HCT116 (cell line): Measurements from ENCODE around the gene SYCE3. TPM values are rescaled to one million over a fixed set of nuclear protein-coding genes. Genes with fewer than 3 reads are reported as not detected.

Experiments
- ATAC-seq: fragments of 200-7000 bp; cut with Tn5 transposase; 2 replicates; pipeline ENCODE4 v1.9.1; 2020; ENCODE audit warnings: mild to moderate bottlenecking, moderate library complexity
- BruUV-seq: library from RNA; stranded (reverse); fragments of 400-500 nt; replicated peaks from 2 replicates; lab custom pipeline; 2021; lab: Mats Ljungman, UMichigan
- CTCF ChIA-PET: fragments of 300-600 bp; sonication (Branson Sonifier 250); formaldehyde crosslinking; loops from one replicate; lab custom pipeline; 2021; ENCODE audit warnings: antibody characterized with exemption; lab: Charles Lee
- POLR2A ChIA-PET: fragments of 300-600, 350-600 bp; sonication (Branson Sonifier 250); formaldehyde crosslinking; loops from one replicate; lab custom pipeline; 2021; ENCODE audit warnings: antibody characterized with exemption; lab: Charles Lee
- RAD21 ChIA-PET, 2 experiments: fragments of 300-600 bp; sonication (Branson Sonifier 250); formaldehyde crosslinking; loops; one replicate each; lab custom pipeline; 2023; ENCODE audit warnings: low total read pairs in 2 of 2; ENCODE audit not compliant: uncharacterized antibody in 2 of 2, unreplicated experiment in 2 of 2, low non-redundant PET in 1 of 2; lab: Charles Lee
- DNase-seq: peaks from one replicate; pipeline ENCODE4 v3.0.0-alpha.2; 2010; ENCODE audit warnings: low read depth, low spot score
- H2AFZ ChIP-seq: fragments of 200-600 bp; shearing (Covaris generic), sonication (generic); 2 replicates; pipeline ENCODE4 v1.6.1; 2017; ENCODE audit warnings: low read depth, mixed run types, mixed read lengths, antibody characterized with exemption, low read length; ENCODE audit not compliant: poor library complexity, severe bottlenecking
- H3K27ac ChIP-seq: 2 replicates; pipeline ENCODE4 v1.5.1; 2012; ENCODE audit warnings: low read depth, low read length
- H3K27me3 ChIP-seq: fragments of 200-600 bp; sonication (generic); 2 replicates; pipeline ENCODE4 v1.6.1; 2016; ENCODE audit warnings: mixed run types, low read length, mixed read lengths; ENCODE audit not compliant: insufficient read depth
- H3K36me3 ChIP-seq, 2 experiments: fragments of 200-500 bp in 1 of 2; fragments of 200-600 bp in 1 of 2; sonication (Bioruptor generic) in 1 of 2; sonication (generic) in 1 of 2; 2 replicates each; pipeline versions ENCODE4 v1.5.1 to v1.6.1; 2014 to 2016; ENCODE audit warnings: low read length in 2 of 2, inconsistent platforms in 1 of 2, mixed read lengths in 1 of 2, mixed run types in 1 of 2; ENCODE audit not compliant: insufficient read depth in 2 of 2, control insufficient read depth in 1 of 2
- H3K4me1 ChIP-seq, 2 experiments: fragments of 200-600 bp in 1 of 2; sonication (generic) in 1 of 2; 2 replicates each; pipeline versions ENCODE4 v1.5.1 to v1.6.1; 2012 to 2017; ENCODE audit warnings: low read length in 2 of 2, inconsistent platforms in 1 of 2, mild to moderate bottlenecking in 1 of 2, mixed read lengths in 1 of 2, mixed run types in 1 of 2, moderate library complexity in 1 of 2; ENCODE audit not compliant: insufficient read depth in 2 of 2, control insufficient read depth in 1 of 2
- H3K4me2 ChIP-seq: fragments of 200-600 bp; sonication (generic); 2 replicates; pipeline ENCODE4 v1.6.1; 2017; ENCODE audit warnings: mixed run types, low read length, mixed read lengths
- H3K4me3 ChIP-seq, 2 experiments: fragments of 200-600 bp in 1 of 2; sonication (generic) in 1 of 2; replicated peaks in 1 of 2; 2 replicates each; pipeline ENCODE4 v1.5.1; 2011 to 2016; ENCODE audit warnings: low read length in 2 of 2, control low read depth in 1 of 2, low read depth in 1 of 2, mild to moderate bottlenecking in 1 of 2, mixed read lengths in 1 of 2, mixed run types in 1 of 2
- H3K79me2 ChIP-seq: fragments of 200-600 bp; sonication (generic); 2 replicates; pipeline ENCODE4 v1.6.1; 2017; ENCODE audit warnings: mild to moderate bottlenecking, mixed run types, low read length, moderate library complexity, mixed read lengths; ENCODE audit not compliant: insufficient read depth
- H3K9ac ChIP-seq: fragments of 200-600 bp; sonication (generic); 2 replicates; pipeline ENCODE4 v1.6.1; 2016; ENCODE audit warnings: low read length, mixed read lengths
- H3K9me2 ChIP-seq: fragments of 200-600 bp; sonication (generic), shearing (Covaris generic); 2 replicates; pipeline ENCODE4 v1.6.1; 2017; ENCODE audit warnings: mixed run types, mild to moderate bottlenecking, moderate library complexity; ENCODE audit not compliant: insufficient read depth
- H3K9me3 ChIP-seq, 2 experiments: fragments of 200-500 bp in 1 of 2; fragments of 200-600 bp in 1 of 2; sonication (Bioruptor generic) in 1 of 2; sonication (generic) in 1 of 2; 2 replicates each; pipeline ENCODE4 v1.6.1; 2014 to 2017; ENCODE audit warnings: low read length in 2 of 2, mixed read lengths in 2 of 2, inconsistent platforms in 1 of 2, low read depth in 1 of 2, mild to moderate bottlenecking in 1 of 2, mixed run types in 1 of 2, moderate library complexity in 1 of 2; ENCODE audit not compliant: control insufficient read depth in 1 of 2, insufficient read depth in 1 of 2
- H4K20me1 ChIP-seq: fragments of 200-600 bp; sonication (generic), shearing (Covaris generic); 2 replicates; pipeline ENCODE4 v1.6.1; 2017; ENCODE audit warnings: mixed run types, mild to moderate bottlenecking, moderate library complexity; ENCODE audit not compliant: insufficient read depth
- CEBPB ChIP-seq: IDR thresholded peaks from 2 replicates; pipeline ENCODE4 v1.6.1; 2012; ENCODE audit warnings: low read depth
- ELF1 ChIP-seq: IDR thresholded peaks from 2 replicates; pipeline ENCODE4 v1.6.1; 2012; ENCODE audit warnings: low read depth, borderline replicate concordance
- EZH2 ChIP-seq: fragments of 200-600 bp; sonication (generic); IDR thresholded peaks from 2 replicates; pipeline ENCODE4 v1.6.1; 2017; ENCODE audit warnings: antibody characterized with exemption, mixed run types
- EZH2phosphoT487 ChIP-seq: fragments of 200-600 bp; IDR thresholded peaks from 2 replicates; pipeline ENCODE4 v1.6.1; 2018; ENCODE audit warnings: antibody characterized with exemption, borderline replicate concordance
- FOSL1 ChIP-seq: IDR thresholded peaks from 2 replicates; pipeline ENCODE4 v1.6.1; 2012; ENCODE audit warnings: low read depth
- SIN3A ChIP-seq: IDR thresholded peaks from 2 replicates; pipeline ENCODE4 v1.6.1; 2012; ENCODE audit warnings: low read depth
- SP1 ChIP-seq: IDR thresholded peaks from 2 replicates; pipeline ENCODE4 v1.6.1; 2012; ENCODE audit warnings: low read depth
- SRF ChIP-seq: IDR thresholded peaks from 2 replicates; pipeline ENCODE4 v1.6.1; 2012; ENCODE audit warnings: low read depth
- YY1 ChIP-seq: IDR thresholded peaks from 2 replicates; pipeline ENCODE4 v1.6.1; 2011; ENCODE audit warnings: low read length, low read depth, moderate library complexity, mild to moderate bottlenecking; ENCODE audit not compliant: insufficient replicate concordance; ENCODE audit errors: extremely low read depth
- intact Hi-C: fragments of 100-400 bp; cut with micrococcal nuclease; formaldehyde crosslinking; loops from 2 replicates; pipeline ENCODE4 v1.10.0; 2022
- total RNA-seq: library from RNA; stranded (reverse); gene quantifications from one replicate; pipeline ENCODE4 v1.2.1, GENCODE V29; 2021; ENCODE audit not compliant: unreplicated experiment

Gene SYCE3
- total RNA-seq, 1 experiment from 2014 or later: not detected

GRCh38 chr22:50527921-50528681 lies 34.6 kb downstream of the SYCE3 start:
- Histone ChIP-seq H3K27me3 (no peaks in the 10 kb centered on the region), H3K36me3 (peaks cover 0 to 7% of the 10 kb centered on the region in 2 experiments; a peak in 2 of 4 replicates), H3K9ac (no peak overlapping the region), H3K9me3 (no peaks in the 10 kb centered on the region), H3K79me2 (peaks cover 26% of the 10 kb centered on the region), H3K27ac (peak overlapping the region; percentile 100), H3K9me2 (no peaks in the 10 kb centered on the region), H3K4me3 (no peak overlapping the region), H3K4me1 (peaks cover 16 to 85% of the 10 kb centered on the region in 2 experiments; a peak in 3 of 4 replicates), H4K20me1 (no peaks in the 10 kb centered on the region), H3K4me2 (no peak overlapping the region), H2AFZ (no peak overlapping the region)
- POLR2A ChIA-PET: interaction anchor here (0.8 to 1.2 kb wide), 2 partner anchors 20 to 35 kb away, joined by 3 read pairs; partner anchors contain the start of genes LMF2, NCAPH2 and SYCE3
- RAD21 ChIA-PET: interaction anchor here in 1 of 2 experiments (0.8 kb wide), 1 partner anchor 35 kb away, joined by 3 read pairs; no protein-coding TSS in a partner anchor
- CTCF ChIA-PET: no interaction called here
- ATAC-seq (no peak), DNase-seq (no peak)
- no TSS peak for BruUV-seq
- no peak for TF ChIP-seq YY1
- TF ChIP-seq CEBPB: no peak
- no peak for TF ChIP-seq EZH2
- no peak for TF ChIP-seq ELF1
- TF ChIP-seq EZH2phosphoT487: no peak
- no peak for TF ChIP-seq FOSL1
- no peak for TF ChIP-seq SIN3A
- TF ChIP-seq SP1: no peak
- no peak for TF ChIP-seq SRF
- intact Hi-C loops: no loop called here
